ENCODE measurements around the gene MBLAC1.

- TF ChIP-seq CTCF (conservative IDR thresholded peaks at IDR 0.05; ENCODE audit: low read depth, low read length) = no peak
- no peak for TF ChIP-seq USF2 (IDR thresholded peaks at IDR 0.05; ENCODE audit: low read depth, low read length)
- TF ChIP-seq RAD21 (IDR thresholded peaks at IDR 0.05; ENCODE audit: low read length) = no peak
- no peak for TF ChIP-seq RFX5 (IDR thresholded peaks at IDR 0.05; ENCODE audit: low read depth, low read length)
- TF ChIP-seq CEBPB (IDR thresholded peaks at IDR 0.05; ENCODE audit: low read depth, low read length) = no peak
- no peak for TF ChIP-seq MAZ (IDR thresholded peaks at IDR 0.05; ENCODE audit: borderline replicate concordance, low read depth, low read length)
- TF ChIP-seq NFE2L2 (IDR thresholded peaks at IDR 0.05; ENCODE audit: low read depth, low read length) = no peak
- TF ChIP-seq POLR2A (IDR thresholded peaks at IDR 0.05; ENCODE audit: low read depth, low read length) = no peak
- TF ChIP-seq ELK1 (IDR thresholded peaks at IDR 0.05; ENCODE audit: borderline replicate concordance, low read depth, low read length) = no peak
- TF ChIP-seq SMC3 (IDR thresholded peaks at IDR 0.05; ENCODE audit: low read depth, low read length) = no peak
- TF ChIP-seq RCOR1 (IDR thresholded peaks at IDR 0.05; ENCODE audit: insufficient replicate concordance, low read length) = no peak
- TF ChIP-seq MAFK (IDR thresholded peaks at IDR 0.05; ENCODE audit: low read depth, low read length) = no peak
Observed at GRCh38 chr7:100090527-100091410, 36.0 kb upstream of the MBLAC1 start.
